Neural cell (in vitro differentiated cells): ENCODE measurements around the gene NR1H2. TPM values are rescaled to one million over a fixed set of nuclear protein-coding genes. Genes with fewer than 3 reads are reported as not detected.

ENCODE experiments used
- H2AFZ ChIP-seq: fragments of 200-600, 300-800 bp; sonication (generic), shearing (Covaris generic); 2 replicates; pipeline ENCODE4 v1.6.0; 2014; ENCODE audit warnings: low read depth, mild to moderate bottlenecking, antibody characterized with exemption, low read length, moderate library complexity
- H3F3A ChIP-seq: fragments of 200-600 bp; shearing (Covaris generic); 2 replicates; pipeline ENCODE4 v1.6.1; 2016; ENCODE audit warnings: mild to moderate bottlenecking, moderate library complexity, mixed read lengths, antibody characterized with exemption, low read length; ENCODE audit not compliant: insufficient read depth, poor library complexity, severe bottlenecking
- H3K27ac ChIP-seq: fragments of 200-600, 300-800 bp; sonication (generic), shearing (Covaris generic); 2 replicates; pipeline ENCODE4 v1.5.1; 2014; ENCODE audit warnings: mild to moderate bottlenecking, low read length, moderate library complexity
- H3K27me3 ChIP-seq: fragments of 300-800, 200-600 bp; sonication (generic), shearing (Covaris generic); 2 replicates; pipeline ENCODE4 v1.6.0; 2014; ENCODE audit warnings: mild to moderate bottlenecking, low read depth, low read length, moderate library complexity; ENCODE audit not compliant: insufficient read depth
- H3K36me3 ChIP-seq: fragments of 300-800, 200-600 bp; sonication (generic), shearing (Covaris generic); 2 replicates; pipeline ENCODE4 v1.5.1; 2014; ENCODE audit warnings: mild to moderate bottlenecking, antibody characterized with exemption, low read length, moderate library complexity; ENCODE audit not compliant: insufficient read depth
- H3K4me2 ChIP-seq: fragments of 300-800, 200-600 bp; sonication (generic), shearing (Covaris generic); 2 replicates; pipeline ENCODE4 v1.6.0; 2014; ENCODE audit warnings: mild to moderate bottlenecking, low read length
- H3K4me3 ChIP-seq: fragments of 300-800, 200-600 bp; sonication (generic), shearing (Covaris generic); 2 replicates; pipeline ENCODE4 v1.5.1; 2014; ENCODE audit warnings: mild to moderate bottlenecking, low read length, moderate library complexity
- H3K79me2 ChIP-seq: fragments of 200-600 bp; shearing (Covaris generic); replicated peaks from 2 replicates; pipeline ENCODE4 v1.6.0; 2014; ENCODE audit warnings: mild to moderate bottlenecking, low read length, moderate library complexity; ENCODE audit not compliant: insufficient read depth
- H3K9ac ChIP-seq: fragments of 300-800, 200-600 bp; sonication (generic), shearing (Covaris generic); 2 replicates; pipeline ENCODE4 v1.6.1; 2016; ENCODE audit warnings: mild to moderate bottlenecking, low read length, mixed read lengths
- H3K9me2 ChIP-seq: fragments of 200-600 bp; shearing (Covaris generic); 2 replicates; pipeline ENCODE4 v1.6.1; 2016; ENCODE audit warnings: mild to moderate bottlenecking, low read length, mixed read lengths; ENCODE audit not compliant: insufficient read depth
- H3K9me3 ChIP-seq: fragments of 200-600, 300-800 bp; sonication (generic), shearing (Covaris generic); 2 replicates; pipeline ENCODE4 v1.6.1; 2016; ENCODE audit warnings: mild to moderate bottlenecking, mixed run types, low read length, moderate library complexity, mixed read lengths
- H4K20me1 ChIP-seq: fragments of 200-600 bp; shearing (Covaris generic); 2 replicates; pipeline ENCODE4 v1.6.1; 2016; ENCODE audit warnings: mild to moderate bottlenecking, mixed run types; ENCODE audit not compliant: insufficient read depth
- EP300 ChIP-seq: fragments of 450-650 bp; conservative IDR thresholded peaks from 2 replicates; pipeline ENCODE4 v1.6.1; 2014; ENCODE audit warnings: antibody characterized with exemption, mild to moderate bottlenecking, moderate library complexity; ENCODE audit not compliant: poor library complexity, severe bottlenecking
- EZH2 ChIP-seq: fragments of 200-600, 300-800 bp; shearing (Covaris generic), sonication (generic); IDR thresholded peaks from 2 replicates; pipeline ENCODE4 v1.6.1; 2014; ENCODE audit warnings: antibody characterized with exemption, low read length, borderline replicate concordance, mild to moderate bottlenecking; ENCODE audit not compliant: insufficient read depth, poor library complexity, severe bottlenecking
- MXI1 ChIP-seq: fragments of 450-650 bp; conservative IDR thresholded peaks from 2 replicates; pipeline ENCODE4 v1.6.1; 2014; ENCODE audit warnings: antibody characterized with exemption, mild to moderate bottlenecking; ENCODE audit not compliant: poor library complexity, severe bottlenecking
- POLR2AphosphoS5 ChIP-seq: IDR thresholded peaks from 2 replicates; pipeline ENCODE4 v1.6.1; 2012
- RAD21 ChIP-seq: fragments of 450-650 bp; conservative IDR thresholded peaks from 2 replicates; pipeline ENCODE4 v1.6.1; 2014; ENCODE audit warnings: antibody characterized with exemption, mild to moderate bottlenecking, moderate library complexity
- SMC3 ChIP-seq: fragments of 450-650 bp; conservative IDR thresholded peaks from 2 replicates; pipeline ENCODE4 v1.6.1; 2014; ENCODE audit warnings: antibody characterized with exemption, mild to moderate bottlenecking, moderate library complexity; ENCODE audit not compliant: poor library complexity
- TAF1 ChIP-seq: IDR thresholded peaks from 2 replicates; pipeline ENCODE4 v1.6.1; 2012; ENCODE audit warnings: low read depth
- polyA plus RNA-seq: library from polyadenylated mRNA; depleted of rRNA; stranded (reverse); fragments of >200 nt; gene quantifications from 2 replicates; pipeline ENCODE4 v1.2.3, GENCODE V29; 2014
- TF ChIP-seq, protein P1 (sequence below): IDR thresholded peaks from 2 replicates; pipeline ENCODE4 v1.6.1; 2012; ENCODE audit warnings: borderline replicate concordance
- TF ChIP-seq, protein P2 (sequence below): fragments of 450-650 bp; IDR thresholded peaks from 2 replicates; pipeline ENCODE4 v1.5.1; 2014; ENCODE audit warnings: antibody characterized with exemption, mild to moderate bottlenecking, moderate library complexity; ENCODE audit not compliant: poor library complexity, severe bottlenecking

Gene NR1H2
- polyA plus RNA-seq, 1 donor from 2014 or later = 18.5 TPM

DNA sequence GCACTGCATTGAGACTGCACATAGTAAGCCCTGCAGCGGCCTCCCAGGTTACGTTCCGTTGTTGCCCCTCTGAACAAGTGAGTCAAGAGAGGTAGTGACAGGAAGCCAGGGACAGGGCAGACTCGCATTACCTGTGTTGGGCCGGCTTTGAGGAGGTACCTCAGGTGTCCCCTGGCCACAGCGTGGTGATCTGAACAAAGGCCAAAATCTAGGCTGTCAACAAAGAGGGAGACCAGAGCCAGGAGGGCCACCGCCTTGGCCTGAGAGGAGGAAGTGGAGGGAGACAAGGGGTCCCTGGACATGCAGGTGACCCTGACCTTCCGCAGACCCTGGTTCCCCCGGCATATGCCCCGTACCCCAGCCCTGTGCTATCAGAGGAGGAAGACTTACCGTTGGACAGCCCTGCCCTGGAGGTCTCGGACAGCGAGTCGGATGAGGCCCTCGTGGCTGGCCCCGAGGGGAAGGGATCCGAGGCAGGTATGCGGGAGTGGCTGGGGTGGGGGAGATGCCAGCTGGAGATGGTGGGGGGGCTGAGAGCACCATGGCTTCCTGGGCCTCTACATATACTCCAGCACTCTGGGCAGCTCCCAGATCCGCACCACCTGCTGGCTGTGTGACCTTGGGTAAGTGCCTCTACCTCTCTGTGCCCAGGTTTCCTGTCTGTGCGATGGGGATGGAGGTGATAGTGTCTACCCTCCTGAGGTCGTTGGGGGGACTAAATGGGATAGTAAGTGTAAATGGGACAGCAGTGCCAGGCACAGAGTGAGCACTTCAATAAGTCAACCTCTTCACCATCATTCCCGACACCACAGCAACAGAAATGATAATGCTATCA, 47.2 kb downstream of the NR1H2 start:
- H3K27me3 ChIP-seq = peaks cover 11% of the 10 kb centered on the region
- no peak overlapping the region for H3K27ac ChIP-seq
- H2AFZ ChIP-seq = no peak overlapping the region
- H3K9ac ChIP-seq = no peak overlapping the region
- no peak overlapping the region for H3K4me3 ChIP-seq
- H3K9me3 ChIP-seq = no peaks in the 10 kb centered on the region
- no peaks in the 10 kb centered on the region for H3K36me3 ChIP-seq
- no peaks in the 10 kb centered on the region for H3F3A ChIP-seq
- H4K20me1 ChIP-seq = no peaks in the 10 kb centered on the region
- TF ChIP-seq EP300 (no peak), MXI1 (no peak), SMC3 (no peak), EZH2 (no peak), RAD21 (no peak), POLR2AphosphoS5 (no peak), TAF1 (no peak)
- TF ChIP-seq, protein P1, sequence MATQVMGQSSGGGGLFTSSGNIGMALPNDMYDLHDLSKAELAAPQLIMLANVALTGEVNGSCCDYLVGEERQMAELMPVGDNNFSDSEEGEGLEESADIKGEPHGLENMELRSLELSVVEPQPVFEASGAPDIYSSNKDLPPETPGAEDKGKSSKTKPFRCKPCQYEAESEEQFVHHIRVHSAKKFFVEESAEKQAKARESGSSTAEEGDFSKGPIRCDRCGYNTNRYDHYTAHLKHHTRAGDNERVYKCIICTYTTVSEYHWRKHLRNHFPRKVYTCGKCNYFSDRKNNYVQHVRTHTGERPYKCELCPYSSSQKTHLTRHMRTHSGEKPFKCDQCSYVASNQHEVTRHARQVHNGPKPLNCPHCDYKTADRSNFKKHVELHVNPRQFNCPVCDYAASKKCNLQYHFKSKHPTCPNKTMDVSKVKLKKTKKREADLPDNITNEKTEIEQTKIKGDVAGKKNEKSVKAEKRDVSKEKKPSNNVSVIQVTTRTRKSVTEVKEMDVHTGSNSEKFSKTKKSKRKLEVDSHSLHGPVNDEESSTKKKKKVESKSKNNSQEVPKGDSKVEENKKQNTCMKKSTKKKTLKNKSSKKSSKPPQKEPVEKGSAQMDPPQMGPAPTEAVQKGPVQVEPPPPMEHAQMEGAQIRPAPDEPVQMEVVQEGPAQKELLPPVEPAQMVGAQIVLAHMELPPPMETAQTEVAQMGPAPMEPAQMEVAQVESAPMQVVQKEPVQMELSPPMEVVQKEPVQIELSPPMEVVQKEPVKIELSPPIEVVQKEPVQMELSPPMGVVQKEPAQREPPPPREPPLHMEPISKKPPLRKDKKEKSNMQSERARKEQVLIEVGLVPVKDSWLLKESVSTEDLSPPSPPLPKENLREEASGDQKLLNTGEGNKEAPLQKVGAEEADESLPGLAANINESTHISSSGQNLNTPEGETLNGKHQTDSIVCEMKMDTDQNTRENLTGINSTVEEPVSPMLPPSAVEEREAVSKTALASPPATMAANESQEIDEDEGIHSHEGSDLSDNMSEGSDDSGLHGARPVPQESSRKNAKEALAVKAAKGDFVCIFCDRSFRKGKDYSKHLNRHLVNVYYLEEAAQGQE = no peak
- TF ChIP-seq, protein P2, sequence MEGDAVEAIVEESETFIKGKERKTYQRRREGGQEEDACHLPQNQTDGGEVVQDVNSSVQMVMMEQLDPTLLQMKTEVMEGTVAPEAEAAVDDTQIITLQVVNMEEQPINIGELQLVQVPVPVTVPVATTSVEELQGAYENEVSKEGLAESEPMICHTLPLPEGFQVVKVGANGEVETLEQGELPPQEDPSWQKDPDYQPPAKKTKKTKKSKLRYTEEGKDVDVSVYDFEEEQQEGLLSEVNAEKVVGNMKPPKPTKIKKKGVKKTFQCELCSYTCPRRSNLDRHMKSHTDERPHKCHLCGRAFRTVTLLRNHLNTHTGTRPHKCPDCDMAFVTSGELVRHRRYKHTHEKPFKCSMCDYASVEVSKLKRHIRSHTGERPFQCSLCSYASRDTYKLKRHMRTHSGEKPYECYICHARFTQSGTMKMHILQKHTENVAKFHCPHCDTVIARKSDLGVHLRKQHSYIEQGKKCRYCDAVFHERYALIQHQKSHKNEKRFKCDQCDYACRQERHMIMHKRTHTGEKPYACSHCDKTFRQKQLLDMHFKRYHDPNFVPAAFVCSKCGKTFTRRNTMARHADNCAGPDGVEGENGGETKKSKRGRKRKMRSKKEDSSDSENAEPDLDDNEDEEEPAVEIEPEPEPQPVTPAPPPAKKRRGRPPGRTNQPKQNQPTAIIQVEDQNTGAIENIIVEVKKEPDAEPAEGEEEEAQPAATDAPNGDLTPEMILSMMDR = no peak
- no peaks in the 10 kb centered on the region for H3K79me2 ChIP-seq
- H3K4me2 ChIP-seq = no peak overlapping the region
- H3K9me2 ChIP-seq = no peaks in the 10 kb centered on the region

DNA sequence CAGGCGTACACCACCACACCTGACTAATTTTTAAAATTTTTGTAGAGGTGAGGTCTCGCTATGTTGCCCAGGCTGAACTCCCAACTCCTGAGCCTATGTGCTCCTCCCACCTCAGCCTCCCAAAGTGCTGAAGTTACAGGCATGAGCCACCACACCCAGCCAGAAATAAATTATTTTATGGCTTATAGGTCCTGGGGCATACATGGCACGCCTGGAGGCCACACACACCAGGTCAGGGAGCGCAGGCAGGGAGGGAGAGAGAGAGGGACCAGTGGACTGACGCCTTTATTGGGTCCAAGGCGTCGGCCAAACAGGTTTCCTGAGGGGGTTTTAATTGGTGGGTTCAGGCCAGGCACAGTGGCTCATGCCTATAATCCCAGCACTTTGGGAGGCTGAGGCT, 49.3 kb downstream of the NR1H2 start:
- Histone ChIP-seq H3K9ac (no peak overlapping the region), H3K79me2 (no peaks in the 10 kb centered on the region), H3K9me2 (no peaks in the 10 kb centered on the region), H3K36me3 (no peaks in the 10 kb centered on the region), H2AFZ (no peak overlapping the region), H3K27me3 (no peaks in the 10 kb centered on the region), H3K4me2 (no peak overlapping the region), H3K27ac (no peak overlapping the region), H4K20me1 (no peaks in the 10 kb centered on the region), H3F3A (no peaks in the 10 kb centered on the region), H3K4me3 (no peak overlapping the region), H3K9me3 (no peaks in the 10 kb centered on the region)
- no peak for TF ChIP-seq RAD21
- TF ChIP-seq MXI1 = no peak
- TF ChIP-seq TAF1 = no peak
- TF ChIP-seq, protein P1 = no peak
- no peak for TF ChIP-seq EZH2
- TF ChIP-seq SMC3 = no peak
- TF ChIP-seq EP300 = no peak
- TF ChIP-seq, protein P2 = no peak
- TF ChIP-seq POLR2AphosphoS5 = no peak
